ENCODE data around the gene FKBP1B. TPM values are rescaled to one million over a fixed set of nuclear protein-coding genes. Genes with fewer than 3 reads are reported as not detected.

Gene FKBP1B
- total and polyA plus RNA-seq, 2 donors (not counting 1 experiment from before 2014, with no cell fraction given): 11.9 to 12.1 TPM

- Histone ChIP-seq H4K20me1 (ENCODE audit: control insufficient read depth, extremely low read depth, insufficient read depth, low read length) (no peaks in the 10 kb centered on the region), H3K4me3 (replicated peaks in 1 of 4; ENCODE audit: control extremely low read depth in 1 of 4, insufficient read depth in 1 of 4, low read depth in 3 of 4, low read length in 4 of 4) (no peak overlapping the region), H3K36me3 (ENCODE audit: control insufficient read depth, insufficient read depth, low read length) (no peaks in the 10 kb centered on the region), H3K27me3 (ENCODE audit: control insufficient read depth, insufficient read depth, low read length) (no peaks in the 10 kb centered on the region), H3K9me3 (ENCODE audit: control insufficient read depth, insufficient read depth, low read depth, low read length) (no peaks in the 10 kb centered on the region), H3K4me1 (ENCODE audit: control insufficient read depth, extremely low read depth, insufficient read depth, low read length) (no peaks in the 10 kb centered on the region), H3K27ac (ENCODE audit: insufficient read depth, low read length) (no peak overlapping the region), H3K79me2 (ENCODE audit: control insufficient read depth, insufficient read depth, low read length) (no peaks in the 10 kb centered on the region), H3K9ac (ENCODE audit: insufficient read depth, low read length) (no peak overlapping the region), H2AFZ (ENCODE audit: low read length) (no peak overlapping the region), H3K4me2 (ENCODE audit: extremely low read depth, insufficient read depth, low read length) (no peak overlapping the region)
- TF ChIP-seq EZH2 (IDR thresholded peaks at IDR 0.05; ENCODE audit: low read length, missing control alignments): no peak
- no peak for TF ChIP-seq CTCF (conservative IDR thresholded peaks at IDR 0.05 in 1 of 2, IDR thresholded peaks at IDR 0.05 in 1 of 2; ENCODE audit: low read depth in 1 of 2, low read length in 2 of 2)
- no peak for DNase-seq (ENCODE audit: low read depth in 2 of 2)
These were observed 54.6 kb downstream of the FKBP1B start for GRCh38 chr2:24104110-24104650.

- DNase-seq (ENCODE audit: low read depth in 2 of 2): no peak
- no peak overlapping the region for H3K9ac ChIP-seq (ENCODE audit: insufficient read depth, low read length)
- no peaks in the 10 kb centered on the region for H3K9me3 ChIP-seq (ENCODE audit: control insufficient read depth, insufficient read depth, low read depth, low read length)
- no peak overlapping the region for H3K4me3 ChIP-seq (replicated peaks in 1 of 4; ENCODE audit: control extremely low read depth in 1 of 4, insufficient read depth in 1 of 4, low read depth in 3 of 4, low read length in 4 of 4)
- H4K20me1 ChIP-seq (ENCODE audit: control insufficient read depth, extremely low read depth, insufficient read depth, low read length): no peaks in the 10 kb centered on the region
- H3K36me3 ChIP-seq (ENCODE audit: control insufficient read depth, insufficient read depth, low read length): no peaks in the 10 kb centered on the region
- H2AFZ ChIP-seq (ENCODE audit: low read length): no peak overlapping the region
- no peak overlapping the region for H3K27ac ChIP-seq (ENCODE audit: insufficient read depth, low read length)
- no peaks in the 10 kb centered on the region for H3K79me2 ChIP-seq (ENCODE audit: control insufficient read depth, insufficient read depth, low read length)
- no peaks in the 10 kb centered on the region for H3K27me3 ChIP-seq (ENCODE audit: control insufficient read depth, insufficient read depth, low read length)
- no peaks in the 10 kb centered on the region for H3K4me1 ChIP-seq (ENCODE audit: control insufficient read depth, extremely low read depth, insufficient read depth, low read length)
- no peak overlapping the region for H3K4me2 ChIP-seq (ENCODE audit: extremely low read depth, insufficient read depth, low read length)
- no peak for TF ChIP-seq CTCF (conservative IDR thresholded peaks at IDR 0.05 in 1 of 2, IDR thresholded peaks at IDR 0.05 in 1 of 2; ENCODE audit: low read depth in 1 of 2, low read length in 2 of 2)
- no peak for TF ChIP-seq EZH2 (IDR thresholded peaks at IDR 0.05; ENCODE audit: low read length, missing control alignments)
These were observed 55.4 kb downstream of the FKBP1B start for GRCh38 chr2:24104906-24105305.

- H3K4me2 ChIP-seq (ENCODE audit: extremely low read depth, insufficient read depth, low read length): no peak overlapping the region
- H2AFZ ChIP-seq (ENCODE audit: low read length): no peak overlapping the region
- TF ChIP-seq EZH2 (IDR thresholded peaks at IDR 0.05; ENCODE audit: low read length, missing control alignments): no peak
- TF ChIP-seq CTCF (conservative IDR thresholded peaks at IDR 0.05 in 1 of 2, IDR thresholded peaks at IDR 0.05 in 1 of 2; ENCODE audit: low read depth in 1 of 2, low read length in 2 of 2): no peak
- no peaks in the 10 kb centered on the region for H3K36me3 ChIP-seq (ENCODE audit: control insufficient read depth, insufficient read depth, low read length)
- no peak overlapping the region for H3K27ac ChIP-seq (ENCODE audit: insufficient read depth, low read length)
- H3K9ac ChIP-seq (ENCODE audit: insufficient read depth, low read length): no peak overlapping the region
- no peaks in the 10 kb centered on the region for H3K4me1 ChIP-seq (ENCODE audit: control insufficient read depth, extremely low read depth, insufficient read depth, low read length)
- H3K79me2 ChIP-seq (ENCODE audit: control insufficient read depth, insufficient read depth, low read length): no peaks in the 10 kb centered on the region
- H4K20me1 ChIP-seq (ENCODE audit: control insufficient read depth, extremely low read depth, insufficient read depth, low read length): no peaks in the 10 kb centered on the region
- H3K4me3 ChIP-seq (replicated peaks in 1 of 4; ENCODE audit: control extremely low read depth in 1 of 4, insufficient read depth in 1 of 4, low read depth in 3 of 4, low read length in 4 of 4): no peak overlapping the region
- H3K9me3 ChIP-seq (ENCODE audit: control insufficient read depth, insufficient read depth, low read depth, low read length): no peaks in the 10 kb centered on the region
- no peaks in the 10 kb centered on the region for H3K27me3 ChIP-seq (ENCODE audit: control insufficient read depth, insufficient read depth, low read length)
- DNase-seq (ENCODE audit: low read depth in 2 of 2): no peak
These were observed 56.3 kb downstream of the FKBP1B start for GRCh38 chr2:24105816-24106215.

All from fibroblast of lung (primary cell).